ENCODE results near the gene CAMK2D.

Gene CAMK2D

GRCh38 chr4:113410686-113411085, 350.9 kb downstream of the CAMK2D start:
- Histone ChIP-seq H3K4me3 (ENCODE audit: low read length) (no peak overlapping the region), H3K36me3 (ENCODE audit: insufficient read depth, low read length) (no peaks in the 10 kb centered on the region), H3K27me3 (ENCODE audit: insufficient read depth, low read length) (no peaks in the 10 kb centered on the region), H3K9ac (ENCODE audit: low read depth, low read length) (no peak overlapping the region), H3K4me1 (ENCODE audit: insufficient read depth, low read length) (no peaks in the 10 kb centered on the region), H3K9me3 (ENCODE audit: insufficient read depth, low read depth, low read length) (no peaks in the 10 kb centered on the region), H3K27ac (ENCODE audit: low read depth, low read length) (no peak overlapping the region)

DNA sequence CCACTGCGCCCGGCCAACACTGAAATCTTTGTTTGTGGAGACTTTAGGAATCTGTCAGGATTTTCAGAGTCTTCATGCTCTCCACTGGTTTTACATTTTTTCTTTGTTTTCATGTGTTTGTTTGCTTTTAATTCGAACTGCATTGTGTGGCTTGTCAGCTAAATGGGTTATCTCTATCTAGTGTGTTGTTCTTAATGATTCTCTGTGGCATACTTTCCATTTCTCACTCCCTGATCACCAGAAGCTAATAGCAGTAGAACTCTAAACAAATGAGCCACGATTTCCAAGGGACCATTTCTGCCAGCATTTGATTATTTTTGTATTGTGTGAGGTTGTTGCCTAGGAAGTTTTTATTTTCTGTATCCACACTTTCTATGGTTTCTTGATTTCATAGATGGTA, 352.4 kb downstream of the CAMK2D start:
- Histone ChIP-seq H3K36me3 (ENCODE audit: insufficient read depth, low read length) (no peaks in the 10 kb centered on the region), H3K9ac (ENCODE audit: low read depth, low read length) (no peak overlapping the region), H3K4me1 (ENCODE audit: insufficient read depth, low read length) (no peaks in the 10 kb centered on the region), H3K4me3 (ENCODE audit: low read length) (no peak overlapping the region), H3K9me3 (ENCODE audit: insufficient read depth, low read depth, low read length) (no peaks in the 10 kb centered on the region), H3K27ac (ENCODE audit: low read depth, low read length) (no peak overlapping the region), H3K27me3 (ENCODE audit: insufficient read depth, low read length) (no peaks in the 10 kb centered on the region)
- WGBS = 75% methylated on average over 4 of the region's 4 CpGs

GRCh38 chr4:113407409-113407808, 354.1 kb downstream of the CAMK2D start:
- Histone ChIP-seq H3K27me3 (ENCODE audit: insufficient read depth, low read length) (no peaks in the 10 kb centered on the region), H3K4me1 (ENCODE audit: insufficient read depth, low read length) (no peaks in the 10 kb centered on the region), H3K9ac (ENCODE audit: low read depth, low read length) (no peak overlapping the region), H3K4me3 (ENCODE audit: low read length) (no peak overlapping the region), H3K36me3 (ENCODE audit: insufficient read depth, low read length) (no peaks in the 10 kb centered on the region), H3K9me3 (ENCODE audit: insufficient read depth, low read depth, low read length) (no peaks in the 10 kb centered on the region), H3K27ac (ENCODE audit: low read depth, low read length) (no peak overlapping the region)
- 69% methylated on average over 2 of the region's 2 CpGs for WGBS

DNA sequence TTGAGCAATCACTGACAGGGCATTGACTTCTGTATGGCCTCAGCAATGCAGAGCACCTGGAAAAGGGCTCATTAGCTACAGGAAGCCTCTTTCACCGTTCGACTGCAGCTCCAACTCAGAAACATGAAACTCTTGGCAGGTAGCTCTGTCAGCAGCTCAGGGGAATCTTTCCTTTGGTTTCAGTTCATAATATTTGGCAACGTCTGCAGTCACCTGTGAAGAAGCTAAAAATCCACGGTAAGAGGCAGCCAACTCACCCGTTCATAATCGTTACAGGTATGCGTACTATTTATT, 354.9 kb downstream of the CAMK2D start:
- Histone ChIP-seq H3K27me3 (ENCODE audit: insufficient read depth, low read length) (no peaks in the 10 kb centered on the region), H3K9ac (ENCODE audit: low read depth, low read length) (no peak overlapping the region), H3K9me3 (ENCODE audit: insufficient read depth, low read depth, low read length) (no peaks in the 10 kb centered on the region), H3K36me3 (ENCODE audit: insufficient read depth, low read length) (no peaks in the 10 kb centered on the region), H3K4me1 (ENCODE audit: insufficient read depth, low read length) (no peaks in the 10 kb centered on the region), H3K4me3 (ENCODE audit: low read length) (no peak overlapping the region), H3K27ac (ENCODE audit: low read depth, low read length) (no peak overlapping the region)
- WGBS = 90% methylated on average over 7 of the region's 7 CpGs

DNA sequence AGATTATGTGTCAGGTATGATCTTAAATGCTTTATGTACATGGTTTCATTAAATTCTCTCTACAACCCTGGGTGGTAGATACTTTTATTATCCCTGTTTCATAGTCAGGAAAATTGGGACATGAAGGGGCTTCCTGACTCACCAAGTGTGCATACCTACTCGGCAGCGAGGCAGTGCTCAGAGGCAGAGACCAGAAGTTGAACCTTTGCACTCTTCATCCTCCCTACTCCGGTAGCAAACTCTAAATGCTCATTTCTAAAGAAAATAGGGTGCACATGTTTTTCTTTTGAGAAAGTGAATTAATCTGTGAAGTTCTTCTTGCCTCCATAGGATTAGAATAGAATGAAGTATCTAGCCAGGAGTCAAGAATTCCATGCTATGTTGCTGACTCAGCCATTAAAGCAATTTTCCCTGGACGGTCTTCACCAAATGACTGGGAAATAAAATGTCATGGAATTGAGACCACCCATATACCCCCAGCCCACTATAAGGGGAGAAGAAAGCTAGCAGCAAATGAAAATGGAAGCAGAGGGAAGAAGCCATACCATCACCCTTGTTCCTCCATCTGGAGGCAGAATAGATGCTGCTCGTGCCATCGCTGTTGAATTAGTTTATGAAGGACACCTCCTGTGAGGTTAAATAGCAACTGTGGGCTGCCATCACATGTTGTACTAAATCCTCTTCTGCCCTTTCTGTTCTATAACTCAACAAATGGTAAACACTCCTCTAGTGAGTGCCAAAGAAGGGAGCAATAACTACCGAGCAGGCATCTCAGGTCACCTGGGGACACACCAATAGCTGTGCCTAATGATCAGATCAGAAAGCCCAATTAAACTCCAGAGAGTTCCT, 355.4 kb downstream of the CAMK2D start:
- Histone ChIP-seq H3K27ac (ENCODE audit: low read depth, low read length) (no peak overlapping the region), H3K27me3 (ENCODE audit: insufficient read depth, low read length) (no peaks in the 10 kb centered on the region), H3K9me3 (ENCODE audit: insufficient read depth, low read depth, low read length) (no peaks in the 10 kb centered on the region), H3K36me3 (ENCODE audit: insufficient read depth, low read length) (no peaks in the 10 kb centered on the region), H3K9ac (ENCODE audit: low read depth, low read length) (no peak overlapping the region), H3K4me3 (ENCODE audit: low read length) (no peak overlapping the region), H3K4me1 (ENCODE audit: insufficient read depth, low read length) (no peaks in the 10 kb centered on the region)
- 92% methylated on average over 7 of the region's 7 CpGs for WGBS

DNA sequence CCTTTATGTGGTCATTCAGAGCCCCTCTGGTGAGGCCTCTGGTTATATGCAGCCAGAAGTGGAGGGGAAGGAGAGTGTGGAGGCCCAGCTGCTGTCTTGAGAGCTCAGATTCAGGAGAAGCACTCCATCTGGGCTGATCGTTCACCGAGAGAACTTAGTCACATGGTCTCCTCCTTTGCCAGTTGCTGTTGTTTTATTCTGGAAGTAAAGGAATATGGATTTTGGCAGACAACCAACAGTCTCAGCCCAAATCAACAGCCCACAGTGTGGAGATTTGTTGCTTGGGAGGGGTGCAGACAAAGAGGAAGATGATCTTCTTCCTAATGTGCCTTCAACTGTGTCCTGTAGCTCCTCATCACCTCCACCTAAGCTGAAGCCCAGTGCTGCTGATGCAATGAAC, 356.7 kb downstream of the CAMK2D start:
- no peak overlapping the region for H3K9ac ChIP-seq (ENCODE audit: low read depth, low read length)
- H3K4me1 ChIP-seq (ENCODE audit: insufficient read depth, low read length) = no peaks in the 10 kb centered on the region
- H3K27me3 ChIP-seq (ENCODE audit: insufficient read depth, low read length) = no peaks in the 10 kb centered on the region
- no peak overlapping the region for H3K27ac ChIP-seq (ENCODE audit: low read depth, low read length)
- 96% methylated on average over 2 of the region's 2 CpGs for whole genome bisulfite sequencing
- H3K36me3 ChIP-seq (ENCODE audit: insufficient read depth, low read length) = no peaks in the 10 kb centered on the region
- H3K4me3 ChIP-seq (ENCODE audit: low read length) = no peak overlapping the region
- H3K9me3 ChIP-seq (ENCODE audit: insufficient read depth, low read depth, low read length) = no peaks in the 10 kb centered on the region

GRCh38 chr4:113404167-113404571, 357.4 kb downstream of the CAMK2D start:
- Histone ChIP-seq H3K4me1 (ENCODE audit: insufficient read depth, low read length) (no peaks in the 10 kb centered on the region), H3K9ac (ENCODE audit: low read depth, low read length) (no peak overlapping the region), H3K4me3 (ENCODE audit: low read length) (no peak overlapping the region), H3K27me3 (ENCODE audit: insufficient read depth, low read length) (no peaks in the 10 kb centered on the region), H3K36me3 (ENCODE audit: insufficient read depth, low read length) (no peaks in the 10 kb centered on the region), H3K9me3 (ENCODE audit: insufficient read depth, low read depth, low read length) (no peaks in the 10 kb centered on the region), H3K27ac (ENCODE audit: low read depth, low read length) (no peak overlapping the region)
- 87% methylated on average over 4 of the region's 4 CpGs for WGBS
